GM23338 (cell line): Measurements from ENCODE around the gene APC2. TPM values are rescaled to one million over a fixed set of nuclear protein-coding genes. Genes with fewer than 3 reads are reported as not detected.
A peak's percentile ranks its signal among the peaks of the same experiment; 100 is the strongest.

Source experiments
- ATAC-seq: fragments of 200-7000 bp; cut with Tn5 transposase; 3 replicates; pipeline ENCODE4 v1.9.1; 2020
- DNase-seq: peaks from one replicate; pipeline ENCODE4 v3.0.0-alpha.2; 2015; ENCODE audit warnings: low spot score
- H2AFZ ChIP-seq: fragments of 200-600 bp; sonication (generic); 2 replicates; pipeline ENCODE4 v1.8.0; 2016; ENCODE audit warnings: antibody characterized with exemption, mild to moderate bottlenecking, moderate library complexity
- H3F3A ChIP-seq: fragments of 200-600 bp; sonication (generic); replicated peaks from 2 replicates; pipeline ENCODE4 v1.8.0; 2017; ENCODE audit warnings: antibody characterized with exemption, mixed run types, low read depth
- H3K27ac ChIP-seq: fragments of 200-600 bp; sonication (generic); 2 replicates; pipeline ENCODE4 v1.6.1; 2016; ENCODE audit warnings: low read depth
- H3K27me3 ChIP-seq: fragments of 200-600 bp; sonication (generic); 2 replicates; pipeline ENCODE4 v1.8.0; 2016; ENCODE audit warnings: mild to moderate bottlenecking, mixed run types, moderate library complexity; ENCODE audit not compliant: insufficient read depth
- H3K36me3 ChIP-seq: fragments of 200-600 bp; sonication (generic); 2 replicates; pipeline ENCODE4 v1.8.0; 2016; ENCODE audit warnings: mild to moderate bottlenecking; ENCODE audit not compliant: insufficient read depth
- H3K4me1 ChIP-seq: fragments of 200-600 bp; sonication (generic); 2 replicates; pipeline ENCODE4 v1.8.0; 2016; ENCODE audit warnings: mild to moderate bottlenecking, moderate library complexity; ENCODE audit not compliant: insufficient read depth
- H3K4me2 ChIP-seq: fragments of 200-600 bp; sonication (generic); 2 replicates; pipeline ENCODE4 v1.7.1; 2017; ENCODE audit warnings: mixed run types
- H3K4me3 ChIP-seq: fragments of 200-600 bp; sonication (generic); 2 replicates; pipeline ENCODE4 v1.6.1; 2016; ENCODE audit warnings: mixed run types
- H3K79me2 ChIP-seq: fragments of 200-600 bp; sonication (generic); replicated peaks from 2 replicates; pipeline ENCODE4 v1.8.0; 2017; ENCODE audit warnings: mild to moderate bottlenecking; ENCODE audit not compliant: insufficient read depth
- H3K9me2 ChIP-seq: fragments of 200-600 bp; sonication (generic); 2 replicates; pipeline ENCODE4 v1.8.0; 2017; ENCODE audit not compliant: insufficient read depth
- H4K20me1 ChIP-seq: fragments of 200-600 bp; sonication (generic); replicated peaks from 2 replicates; pipeline ENCODE4 v1.8.0; 2017; ENCODE audit warnings: mild to moderate bottlenecking; ENCODE audit not compliant: insufficient read depth
- H3K27ac Mint-ChIP-seq: 2 replicates; pipeline ENCODE4 v1.8.0; 2020; ENCODE audit warnings: inconsistent platforms, mild to moderate bottlenecking, moderate library complexity, mixed read lengths
- H3K27me3 Mint-ChIP-seq: 3 replicates; pipeline ENCODE4 v1.8.0; 2022; ENCODE audit warnings: low read depth, mild to moderate bottlenecking, moderate library complexity, mixed read lengths, inconsistent platforms; ENCODE audit not compliant: insufficient read depth, poor library complexity
- H3K36me3 Mint-ChIP-seq: 3 replicates; pipeline ENCODE4 v1.8.0; 2021; ENCODE audit warnings: low read depth, mild to moderate bottlenecking, inconsistent platforms, moderate library complexity, mixed read lengths
- H3K4me1 Mint-ChIP-seq: 3 replicates; pipeline ENCODE4 v1.8.0; 2020; ENCODE audit warnings: mild to moderate bottlenecking, inconsistent platforms, mixed read lengths
- H3K4me3 Mint-ChIP-seq: 3 replicates; pipeline ENCODE4 v1.8.0; 2021; ENCODE audit warnings: moderate library complexity, mild to moderate bottlenecking, inconsistent platforms, mixed read lengths
- H3K9me3 Mint-ChIP-seq: 3 replicates; pipeline ENCODE4 v1.8.0; 2020; ENCODE audit warnings: moderate library complexity, mild to moderate bottlenecking, inconsistent platforms, mixed read lengths
- EZH2 ChIP-seq: fragments of 200-600 bp; sonication (generic); IDR thresholded peaks from one replicate; pipeline ENCODE4 v1.8.0; 2017; ENCODE audit warnings: antibody characterized with exemption, mild to moderate bottlenecking, low read depth; ENCODE audit not compliant: unreplicated experiment
- EZH2phosphoT487 ChIP-seq: fragments of 200-600 bp; sonication (generic); IDR thresholded peaks from one replicate; pipeline ENCODE4 v1.8.1; 2018; ENCODE audit warnings: antibody characterized with exemption; ENCODE audit not compliant: unreplicated experiment
- JUNB ChIP-seq: IDR thresholded peaks from one replicate; pipeline ENCODE4 v1.6.1; 2016; ENCODE audit warnings: antibody characterized with exemption; ENCODE audit not compliant: unreplicated experiment
- POLR2AphosphoS5 ChIP-seq: IDR thresholded peaks from 2 replicates; pipeline ENCODE4 v1.6.1; 2016; ENCODE audit warnings: antibody characterized with exemption, low read depth
- STAT1 ChIP-seq: IDR thresholded peaks from one replicate; pipeline ENCODE4 v1.6.1; 2016; ENCODE audit warnings: antibody characterized with exemption; ENCODE audit not compliant: unreplicated experiment
- ZNF331 ChIP-seq: fragments of 250-450 bp; sonication (Bioruptor Pico); IDR thresholded peaks from 2 replicates; pipeline ENCODE4 v1.5.0; 2020; ENCODE audit warnings: low read depth, mild to moderate bottlenecking, moderate library complexity
- polyA plus RNA-seq: library from polyadenylated mRNA; unstranded; fragments of >200 nt; fragmentation: Nextera tagmentation; extraction: Ambion mirVana; gene quantifications from 2 replicates; pipeline ENCODE4 v1.2.1, GENCODE V29; 2016
- total RNA-seq: library from RNA; depleted of rRNA; stranded (reverse); fragments of >200 nt; shearing (Covaris generic); gene quantifications from 2 replicates; pipeline ENCODE4 v1.2.3, GENCODE V29; 2014
- TF ChIP-seq, protein P1 (sequence below): fragments of 250-450 bp; sonication (Bioruptor Pico); IDR thresholded peaks from 2 replicates; pipeline ENCODE4 v1.5.0; 2020; ENCODE audit warnings: mild to moderate bottlenecking, moderate library complexity
- TF ChIP-seq, protein P2 (sequence below), 2 experiments: fragments of 200-600 bp in 1 of 2; sonication (generic) in 1 of 2; conservative IDR thresholded peaks; 2 replicates each; pipeline versions ENCODE4 v1.5.1 to v1.6.1; 2016 to 2017; ENCODE audit warnings: antibody characterized with exemption in 2 of 2, low read depth in 2 of 2, mild to moderate bottlenecking in 2 of 2, moderate library complexity in 1 of 2
- TF ChIP-seq, protein P3 (sequence below): IDR thresholded peaks from one replicate; pipeline ENCODE4 v1.6.1; 2018; ENCODE audit warnings: antibody characterized with exemption; ENCODE audit not compliant: unreplicated experiment

The APC2 gene
- total and polyA plus RNA-seq, 2 experiments from 2014 or later, result 1.4 to 18.3 TPM

DNA sequence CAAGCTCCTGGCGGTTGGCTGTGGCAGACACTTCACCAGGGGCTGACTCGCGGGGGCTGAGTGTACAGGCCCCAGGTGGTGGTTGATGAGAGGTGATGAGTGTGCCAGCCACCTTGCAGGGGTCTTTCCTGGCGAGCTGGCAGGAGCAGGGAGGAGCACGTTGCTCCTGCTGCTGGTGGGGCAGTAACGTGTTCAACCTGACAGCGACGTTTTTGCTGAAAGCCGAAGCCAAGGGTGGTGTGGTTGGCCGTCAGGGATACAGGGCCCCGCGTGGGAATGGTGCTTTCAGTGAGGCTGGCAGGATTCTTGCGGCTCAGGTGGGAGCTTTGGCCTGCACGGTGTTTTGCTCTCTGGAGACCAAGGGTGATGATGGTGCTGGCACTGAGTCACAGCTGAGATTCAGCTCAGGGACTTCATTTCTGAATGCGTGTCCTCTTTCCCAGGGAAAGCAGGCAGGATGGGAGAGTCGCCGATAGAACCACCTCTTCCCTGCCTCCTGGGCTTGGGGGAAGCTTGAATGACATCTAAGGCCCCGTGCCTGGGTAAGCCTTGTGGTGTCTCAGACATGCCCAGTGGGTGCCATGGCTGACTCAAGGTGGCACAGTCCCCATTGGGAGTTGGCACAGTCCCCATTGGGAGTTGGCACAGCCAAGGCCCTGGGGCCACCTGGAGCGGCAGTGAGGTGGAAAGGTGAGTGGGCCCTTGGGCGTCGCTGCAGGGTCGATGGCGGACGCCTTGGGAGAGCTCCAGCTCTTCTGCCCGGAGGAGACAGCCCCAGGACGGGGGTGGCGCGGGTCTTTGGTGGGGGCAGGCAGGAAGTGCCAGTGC lies 33.7 kb upstream of the APC2 start (continued):
- no peak for TF ChIP-seq POLR2AphosphoS5
- no peak for TF ChIP-seq STAT1
- TF ChIP-seq, protein P1, sequence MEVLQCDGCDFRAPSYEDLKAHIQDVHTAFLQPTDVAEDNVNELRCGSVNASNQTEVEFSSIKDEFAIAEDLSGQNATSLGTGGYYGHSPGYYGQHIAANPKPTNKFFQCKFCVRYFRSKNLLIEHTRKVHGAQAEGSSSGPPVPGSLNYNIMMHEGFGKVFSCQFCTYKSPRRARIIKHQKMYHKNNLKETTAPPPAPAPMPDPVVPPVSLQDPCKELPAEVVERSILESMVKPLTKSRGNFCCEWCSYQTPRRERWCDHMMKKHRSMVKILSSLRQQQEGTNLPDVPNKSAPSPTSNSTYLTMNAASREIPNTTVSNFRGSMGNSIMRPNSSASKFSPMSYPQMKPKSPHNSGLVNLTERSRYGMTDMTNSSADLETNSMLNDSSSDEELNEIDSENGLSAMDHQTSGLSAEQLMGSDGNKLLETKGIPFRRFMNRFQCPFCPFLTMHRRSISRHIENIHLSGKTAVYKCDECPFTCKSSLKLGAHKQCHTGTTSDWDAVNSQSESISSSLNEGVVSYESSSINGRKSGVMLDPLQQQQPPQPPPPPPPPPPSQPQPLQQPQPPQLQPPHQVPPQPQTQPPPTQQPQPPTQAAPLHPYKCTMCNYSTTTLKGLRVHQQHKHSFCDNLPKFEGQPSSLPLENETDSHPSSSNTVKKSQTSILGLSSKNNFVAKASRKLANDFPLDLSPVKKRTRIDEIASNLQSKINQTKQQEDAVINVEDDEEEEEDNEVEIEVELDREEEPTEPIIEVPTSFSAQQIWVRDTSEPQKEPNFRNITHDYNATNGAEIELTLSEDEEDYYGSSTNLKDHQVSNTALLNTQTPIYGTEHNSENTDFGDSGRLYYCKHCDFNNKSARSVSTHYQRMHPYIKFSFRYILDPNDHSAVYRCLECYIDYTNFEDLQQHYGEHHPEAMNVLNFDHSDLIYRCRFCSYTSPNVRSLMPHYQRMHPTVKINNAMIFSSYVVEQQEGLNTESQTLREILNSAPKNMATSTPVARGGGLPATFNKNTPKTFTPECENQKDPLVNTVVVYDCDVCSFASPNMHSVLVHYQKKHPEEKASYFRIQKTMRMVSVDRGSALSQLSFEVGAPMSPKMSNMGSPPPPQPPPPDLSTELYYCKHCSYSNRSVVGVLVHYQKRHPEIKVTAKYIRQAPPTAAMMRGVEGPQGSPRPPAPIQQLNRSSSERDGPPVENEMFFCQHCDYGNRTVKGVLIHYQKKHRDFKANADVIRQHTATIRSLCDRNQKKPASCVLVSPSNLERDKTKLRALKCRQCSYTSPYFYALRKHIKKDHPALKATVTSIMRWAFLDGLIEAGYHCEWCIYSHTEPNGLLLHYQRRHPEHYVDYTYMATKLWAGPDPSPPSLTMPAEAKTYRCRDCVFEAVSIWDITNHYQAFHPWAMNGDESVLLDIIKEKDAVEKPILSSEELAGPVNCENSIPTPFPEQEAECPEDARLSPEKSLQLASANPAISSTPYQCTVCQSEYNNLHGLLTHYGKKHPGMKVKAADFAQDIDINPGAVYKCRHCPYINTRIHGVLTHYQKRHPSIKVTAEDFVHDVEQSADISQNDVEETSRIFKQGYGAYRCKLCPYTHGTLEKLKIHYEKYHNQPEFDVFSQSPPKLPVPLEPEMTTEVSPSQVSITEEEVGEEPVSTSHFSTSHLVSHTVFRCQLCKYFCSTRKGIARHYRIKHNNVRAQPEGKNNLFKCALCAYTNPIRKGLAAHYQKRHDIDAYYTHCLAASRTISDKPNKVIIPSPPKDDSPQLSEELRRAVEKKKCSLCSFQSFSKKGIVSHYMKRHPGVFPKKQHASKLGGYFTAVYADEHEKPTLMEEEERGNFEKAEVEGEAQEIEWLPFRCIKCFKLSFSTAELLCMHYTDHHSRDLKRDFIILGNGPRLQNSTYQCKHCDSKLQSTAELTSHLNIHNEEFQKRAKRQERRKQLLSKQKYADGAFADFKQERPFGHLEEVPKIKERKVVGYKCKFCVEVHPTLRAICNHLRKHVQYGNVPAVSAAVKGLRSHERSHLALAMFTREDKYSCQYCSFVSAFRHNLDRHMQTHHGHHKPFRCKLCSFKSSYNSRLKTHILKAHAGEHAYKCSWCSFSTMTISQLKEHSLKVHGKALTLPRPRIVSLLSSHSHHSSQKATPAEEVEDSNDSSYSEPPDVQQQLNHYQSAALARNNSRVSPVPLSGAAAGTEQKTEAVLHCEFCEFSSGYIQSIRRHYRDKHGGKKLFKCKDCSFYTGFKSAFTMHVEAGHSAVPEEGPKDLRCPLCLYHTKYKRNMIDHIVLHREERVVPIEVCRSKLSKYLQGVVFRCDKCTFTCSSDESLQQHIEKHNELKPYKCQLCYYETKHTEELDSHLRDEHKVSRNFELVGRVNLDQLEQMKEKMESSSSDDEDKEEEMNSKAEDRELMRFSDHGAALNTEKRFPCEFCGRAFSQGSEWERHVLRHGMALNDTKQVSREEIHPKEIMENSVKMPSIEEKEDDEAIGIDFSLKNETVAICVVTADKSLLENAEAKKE (CRISPR knock-in tag), result no peak
- no peak for TF ChIP-seq JUNB

DNA sequence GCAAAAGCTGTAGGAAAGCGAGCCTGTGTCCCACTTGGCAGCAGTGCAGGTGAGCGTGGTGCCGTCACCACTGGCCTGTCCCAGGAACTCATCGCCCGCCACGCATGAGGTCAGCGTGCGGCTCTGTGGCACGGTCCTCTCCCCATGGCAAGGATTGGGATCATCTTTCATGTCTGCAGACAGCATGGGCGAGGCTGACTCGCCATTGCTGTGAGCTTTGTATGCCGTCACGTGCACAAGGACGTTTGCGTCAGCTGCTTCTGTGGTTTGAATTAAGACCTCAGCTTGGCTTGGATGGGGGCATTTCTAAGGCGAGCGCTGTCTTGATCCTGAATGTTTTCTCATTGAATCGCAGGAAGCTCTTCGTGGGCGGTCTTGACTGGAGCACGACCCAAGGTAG lies 32.8 kb upstream of the APC2 start:
- DNase-seq, result no peak
- peak overlapping the region; percentile 72; the same call in 1 of the 2 replicates for H3K27ac ChIP-seq
- no peak for TF ChIP-seq POLR2AphosphoS5
- TF ChIP-seq EZH2, result no peak
- TF ChIP-seq, protein P2, sequence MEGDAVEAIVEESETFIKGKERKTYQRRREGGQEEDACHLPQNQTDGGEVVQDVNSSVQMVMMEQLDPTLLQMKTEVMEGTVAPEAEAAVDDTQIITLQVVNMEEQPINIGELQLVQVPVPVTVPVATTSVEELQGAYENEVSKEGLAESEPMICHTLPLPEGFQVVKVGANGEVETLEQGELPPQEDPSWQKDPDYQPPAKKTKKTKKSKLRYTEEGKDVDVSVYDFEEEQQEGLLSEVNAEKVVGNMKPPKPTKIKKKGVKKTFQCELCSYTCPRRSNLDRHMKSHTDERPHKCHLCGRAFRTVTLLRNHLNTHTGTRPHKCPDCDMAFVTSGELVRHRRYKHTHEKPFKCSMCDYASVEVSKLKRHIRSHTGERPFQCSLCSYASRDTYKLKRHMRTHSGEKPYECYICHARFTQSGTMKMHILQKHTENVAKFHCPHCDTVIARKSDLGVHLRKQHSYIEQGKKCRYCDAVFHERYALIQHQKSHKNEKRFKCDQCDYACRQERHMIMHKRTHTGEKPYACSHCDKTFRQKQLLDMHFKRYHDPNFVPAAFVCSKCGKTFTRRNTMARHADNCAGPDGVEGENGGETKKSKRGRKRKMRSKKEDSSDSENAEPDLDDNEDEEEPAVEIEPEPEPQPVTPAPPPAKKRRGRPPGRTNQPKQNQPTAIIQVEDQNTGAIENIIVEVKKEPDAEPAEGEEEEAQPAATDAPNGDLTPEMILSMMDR (conservative IDR thresholded peaks at IDR 0.05; ENCODE audit: low read depth in 2 of 2), result no peak
- TF ChIP-seq EZH2phosphoT487, result no peak
- no peak for TF ChIP-seq STAT1
- no peak for TF ChIP-seq ZNF331
- TF ChIP-seq, protein P3, sequence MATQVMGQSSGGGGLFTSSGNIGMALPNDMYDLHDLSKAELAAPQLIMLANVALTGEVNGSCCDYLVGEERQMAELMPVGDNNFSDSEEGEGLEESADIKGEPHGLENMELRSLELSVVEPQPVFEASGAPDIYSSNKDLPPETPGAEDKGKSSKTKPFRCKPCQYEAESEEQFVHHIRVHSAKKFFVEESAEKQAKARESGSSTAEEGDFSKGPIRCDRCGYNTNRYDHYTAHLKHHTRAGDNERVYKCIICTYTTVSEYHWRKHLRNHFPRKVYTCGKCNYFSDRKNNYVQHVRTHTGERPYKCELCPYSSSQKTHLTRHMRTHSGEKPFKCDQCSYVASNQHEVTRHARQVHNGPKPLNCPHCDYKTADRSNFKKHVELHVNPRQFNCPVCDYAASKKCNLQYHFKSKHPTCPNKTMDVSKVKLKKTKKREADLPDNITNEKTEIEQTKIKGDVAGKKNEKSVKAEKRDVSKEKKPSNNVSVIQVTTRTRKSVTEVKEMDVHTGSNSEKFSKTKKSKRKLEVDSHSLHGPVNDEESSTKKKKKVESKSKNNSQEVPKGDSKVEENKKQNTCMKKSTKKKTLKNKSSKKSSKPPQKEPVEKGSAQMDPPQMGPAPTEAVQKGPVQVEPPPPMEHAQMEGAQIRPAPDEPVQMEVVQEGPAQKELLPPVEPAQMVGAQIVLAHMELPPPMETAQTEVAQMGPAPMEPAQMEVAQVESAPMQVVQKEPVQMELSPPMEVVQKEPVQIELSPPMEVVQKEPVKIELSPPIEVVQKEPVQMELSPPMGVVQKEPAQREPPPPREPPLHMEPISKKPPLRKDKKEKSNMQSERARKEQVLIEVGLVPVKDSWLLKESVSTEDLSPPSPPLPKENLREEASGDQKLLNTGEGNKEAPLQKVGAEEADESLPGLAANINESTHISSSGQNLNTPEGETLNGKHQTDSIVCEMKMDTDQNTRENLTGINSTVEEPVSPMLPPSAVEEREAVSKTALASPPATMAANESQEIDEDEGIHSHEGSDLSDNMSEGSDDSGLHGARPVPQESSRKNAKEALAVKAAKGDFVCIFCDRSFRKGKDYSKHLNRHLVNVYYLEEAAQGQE, result no peak
- no peak for TF ChIP-seq JUNB

More for the DNA sequence above, 32.8 kb upstream of the APC2 start:
- Histone ChIP-seq H3K36me3 (peaks cover 17% of the 10 kb centered on the region), H3F3A (peaks cover 24% of the 10 kb centered on the region), H4K20me1 (peaks cover 55% of the 10 kb centered on the region), H3K4me2 (no peak overlapping the region), H3K79me2 (peaks cover 93% of the 10 kb centered on the region), H2AFZ (no peak overlapping the region), H3K27me3 (no peaks in the 10 kb centered on the region), H3K4me3 (no peak overlapping the region), H3K4me1 (peaks cover 28% of the 10 kb centered on the region), H3K9me2 (no peaks in the 10 kb centered on the region)
- peaks cover 52% of the 10 kb centered on the region for H3K36me3 Mint-ChIP-seq
- H3K27ac Mint-ChIP-seq, result peak overlapping the region; percentile 73
- H3K4me1 Mint-ChIP-seq, result peaks cover 44% of the 10 kb centered on the region
- ATAC-seq, result no peak
- H3K4me3 Mint-ChIP-seq, result peak overlapping the region; percentile 11; the same call in 1 of the 3 replicates
- no peaks in the 10 kb centered on the region for H3K9me3 Mint-ChIP-seq
- H3K27me3 Mint-ChIP-seq, result peaks cover 28% of the 10 kb centered on the region
